Measurements from ENCODE around the gene RABGGTB. TPM values are rescaled to one million over a fixed set of nuclear protein-coding genes. Genes with fewer than 3 reads are reported as not detected.
"Not testable (repeated sequence)": the region's sequence is repeated elsewhere in the genome, so short reads cannot be mapped to it uniquely, and the experiment has no call there.

Gene RABGGTB
- total and polyA plus RNA-seq, 4 donors: 74.3 to 101 (median 79.6) TPM

GRCh38 chr1:75810113-75810512 is 24.1 kb downstream of the RABGGTB start:
- no CpG with 5 or more reads among the region's 3 CpGs for WGBS (ENCODE audit: insufficient coverage)
- not testable (repeated sequence) for H3K27me3 ChIP-seq (ENCODE audit: control insufficient read depth, insufficient read depth, low read length); H3K9me3 ChIP-seq (ENCODE audit: control insufficient read depth, insufficient read depth, low read length); H3K27ac ChIP-seq (ENCODE audit: low read depth, low read length); H3K4me3 ChIP-seq (ENCODE audit: low read depth, low read length); H3K4me1 ChIP-seq (ENCODE audit: control insufficient read depth, insufficient read depth, low read length); DNase-seq (ENCODE audit: low read depth in 4 of 6, low spot score in 6 of 6); H3K36me3 ChIP-seq (ENCODE audit: control insufficient read depth, insufficient read depth, low read length)

GRCh38 chr1:75811211-75811981 is 25.3 kb downstream of the RABGGTB start:
- H3K27ac ChIP-seq (ENCODE audit: low read depth, low read length): no peak overlapping the region
- DNase-seq (ENCODE audit: low read depth in 4 of 6, low spot score in 6 of 6): no peak
- no peaks in the 10 kb centered on the region for H3K9me3 ChIP-seq (ENCODE audit: control insufficient read depth, insufficient read depth, low read length)
- H3K4me3 ChIP-seq (ENCODE audit: low read depth, low read length): no peak overlapping the region
- no CpG with 5 or more reads among the region's 1 CpG for WGBS (ENCODE audit: insufficient coverage)
- no peaks in the 10 kb centered on the region for H3K36me3 ChIP-seq (ENCODE audit: control insufficient read depth, insufficient read depth, low read length)
- H3K4me1 ChIP-seq (ENCODE audit: control insufficient read depth, insufficient read depth, low read length): no peaks in the 10 kb centered on the region
- H3K27me3 ChIP-seq (ENCODE audit: control insufficient read depth, insufficient read depth, low read length): no peaks in the 10 kb centered on the region

DNA sequence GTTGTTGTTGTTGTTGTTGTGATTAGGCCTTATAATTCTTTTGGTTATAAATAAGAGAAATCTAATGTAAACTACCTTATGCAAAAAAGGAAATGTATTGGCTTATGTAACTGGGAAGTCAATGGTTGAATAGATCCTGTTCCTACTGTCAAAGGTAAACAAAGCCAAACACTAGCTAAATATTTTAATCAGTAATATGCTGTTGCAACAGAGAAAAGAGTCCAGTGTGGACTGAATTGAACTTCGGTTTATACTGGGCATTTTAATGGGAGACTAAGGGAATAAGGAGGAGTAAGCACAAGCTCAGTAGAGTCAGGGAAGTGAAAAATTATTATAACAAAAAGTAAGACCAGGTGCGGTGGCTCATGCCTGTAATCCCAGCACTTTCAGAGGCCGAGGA is 26.0 kb downstream of the RABGGTB start:
- H3K4me1 ChIP-seq (ENCODE audit: control insufficient read depth, insufficient read depth, low read length): no peaks in the 10 kb centered on the region
- no peak for DNase-seq (ENCODE audit: low read depth in 4 of 6, low spot score in 6 of 6)
- 90% methylated on average over 3 of the region's 3 CpGs for whole genome bisulfite sequencing (ENCODE audit: insufficient coverage)
- H3K9me3 ChIP-seq (ENCODE audit: control insufficient read depth, insufficient read depth, low read length): no peaks in the 10 kb centered on the region
- no peaks in the 10 kb centered on the region for H3K27me3 ChIP-seq (ENCODE audit: control insufficient read depth, insufficient read depth, low read length)
- no peak overlapping the region for H3K27ac ChIP-seq (ENCODE audit: low read depth, low read length)
- no peak overlapping the region for H3K4me3 ChIP-seq (ENCODE audit: low read depth, low read length)
- H3K36me3 ChIP-seq (ENCODE audit: control insufficient read depth, insufficient read depth, low read length): no peaks in the 10 kb centered on the region

DNA sequence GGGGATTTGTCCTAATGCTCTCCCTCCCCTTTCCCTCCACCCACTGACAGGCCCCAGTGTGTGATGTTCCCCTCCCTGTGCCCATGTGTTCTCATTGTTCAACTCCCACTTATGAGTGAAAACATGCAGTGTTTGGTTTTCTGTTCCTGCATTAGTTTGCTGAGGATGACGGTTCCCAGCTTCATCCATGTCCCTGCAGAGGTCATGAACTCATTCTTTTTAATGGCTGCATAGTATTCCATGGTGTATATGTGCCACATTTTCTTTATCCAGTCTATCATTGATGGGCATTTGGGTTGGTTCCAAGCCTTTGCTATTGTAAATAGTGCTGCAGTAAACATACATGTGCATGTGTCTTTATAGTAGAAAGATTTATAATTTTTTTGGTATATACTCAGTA is 37.5 kb downstream of the RABGGTB start:
- not testable (repeated sequence) for H3K27me3 ChIP-seq (ENCODE audit: control insufficient read depth, insufficient read depth, low read length); H3K36me3 ChIP-seq (ENCODE audit: control insufficient read depth, insufficient read depth, low read length); H3K4me1 ChIP-seq (ENCODE audit: control insufficient read depth, insufficient read depth, low read length); H3K27ac ChIP-seq (ENCODE audit: low read depth, low read length); DNase-seq (ENCODE audit: low read depth in 4 of 6, low spot score in 6 of 6); H3K4me3 ChIP-seq (ENCODE audit: low read depth, low read length); H3K9me3 ChIP-seq (ENCODE audit: control insufficient read depth, insufficient read depth, low read length)
- WGBS (ENCODE audit: insufficient coverage): no CpG with 5 or more reads among the region's 1 CpG

DNA sequence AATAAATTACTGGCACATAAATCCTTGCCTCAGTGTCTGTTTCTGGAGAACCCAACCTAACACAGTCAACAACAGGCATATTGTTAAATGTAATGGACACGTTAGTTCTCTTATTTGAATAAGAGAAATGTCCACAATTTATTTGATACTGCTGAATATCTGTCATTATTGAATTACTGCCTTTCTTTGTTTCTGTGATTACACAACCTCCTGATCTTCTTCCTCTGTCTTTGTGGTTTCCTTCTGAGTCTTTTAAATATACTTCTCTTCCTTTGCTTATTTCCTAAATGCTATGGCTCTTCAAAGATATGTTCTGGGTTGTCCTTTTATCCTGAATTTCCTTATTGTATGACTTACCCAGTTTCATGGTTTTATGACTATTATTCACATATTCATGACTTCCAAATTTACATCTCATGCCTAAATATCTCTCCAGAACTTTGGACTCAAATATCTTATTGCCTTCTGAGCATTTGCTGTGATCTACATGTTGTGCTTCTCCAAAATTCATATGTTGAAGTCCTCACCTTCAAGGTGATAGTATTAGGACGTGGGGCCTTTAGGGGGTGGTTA is 50.6 kb downstream of the RABGGTB start:
- Histone ChIP-seq H3K4me3 (ENCODE audit: low read depth, low read length) (no peak overlapping the region), H3K27me3 (ENCODE audit: control insufficient read depth, insufficient read depth, low read length) (no peaks in the 10 kb centered on the region), H3K27ac (ENCODE audit: low read depth, low read length) (no peak overlapping the region), H3K4me1 (ENCODE audit: control insufficient read depth, insufficient read depth, low read length) (no peaks in the 10 kb centered on the region), H3K9me3 (ENCODE audit: control insufficient read depth, insufficient read depth, low read length) (no peaks in the 10 kb centered on the region), H3K36me3 (ENCODE audit: control insufficient read depth, insufficient read depth, low read length) (no peaks in the 10 kb centered on the region)
- WGBS (ENCODE audit: insufficient coverage): 60% methylated on average over 1 of the region's 2 CpGs
- DNase-seq (ENCODE audit: low read depth in 4 of 6, low spot score in 6 of 6): no peak

- no peaks in the 10 kb centered on the region for H3K27me3 ChIP-seq (ENCODE audit: control insufficient read depth, insufficient read depth, low read length)
- no peaks in the 10 kb centered on the region for H3K9me3 ChIP-seq (ENCODE audit: control insufficient read depth, insufficient read depth, low read length)
- no peak overlapping the region for H3K4me3 ChIP-seq (ENCODE audit: low read depth, low read length)
- DNase-seq (ENCODE audit: low read depth in 4 of 6, low spot score in 6 of 6): no peak
- H3K4me1 ChIP-seq (ENCODE audit: control insufficient read depth, insufficient read depth, low read length): no peaks in the 10 kb centered on the region
- WGBS (ENCODE audit: insufficient coverage): 67% methylated on average over 2 of the region's 2 CpGs
- H3K36me3 ChIP-seq (ENCODE audit: control insufficient read depth, insufficient read depth, low read length): no peaks in the 10 kb centered on the region
- H3K27ac ChIP-seq (ENCODE audit: low read depth, low read length): no peak overlapping the region
These were observed 52.0 kb downstream of the RABGGTB start for GRCh38 chr1:75838079-75838478.

- no peaks in the 10 kb centered on the region for H3K36me3 ChIP-seq (ENCODE audit: control insufficient read depth, insufficient read depth, low read length)
These were observed 55.4 kb downstream of the RABGGTB start for GRCh38 chr1:75841421-75841820.

More at GRCh38 chr1:75841421-75841820, 55.4 kb downstream of the RABGGTB start:
- Histone ChIP-seq H3K4me3 (ENCODE audit: low read depth, low read length) (no peak overlapping the region), H3K27me3 (ENCODE audit: control insufficient read depth, insufficient read depth, low read length) (no peaks in the 10 kb centered on the region), H3K4me1 (ENCODE audit: control insufficient read depth, insufficient read depth, low read length) (no peaks in the 10 kb centered on the region), H3K27ac (ENCODE audit: low read depth, low read length) (no peak overlapping the region), H3K9me3 (ENCODE audit: control insufficient read depth, insufficient read depth, low read length) (no peaks in the 10 kb centered on the region)
- DNase-seq (ENCODE audit: low read depth in 4 of 6, low spot score in 6 of 6): peak in 1 of 6 donors; percentile 3

Small RNAs within 50 kb of the gene (small RNA-seq; reads per million reads assigned to genes)
- gene SNORD45A (ENCODE audit: low replicate concordance) (not detected), gene SNORD45B (ENCODE audit: low replicate concordance) (not detected), gene SNORD45C (ENCODE audit: low replicate concordance) (not detected)

Other genes with a start within 250 kb of the RABGGTB start
- 10 to 100 TPM; 13.1 to 37.7 TPM for gene SLC44A5, start 175.1 kb upstream of the RABGGTB start, total RNA-seq
- 10 to 100 TPM; 27.9 to 37.7 TPM for gene SLC44A5, start 175.1 kb upstream of the RABGGTB start, polyA plus RNA-seq (ENCODE audit: insufficient read length in 2 of 2)
- gene ACADM, start 61.5 kb upstream of the RABGGTB start, total RNA-seq: 10 to 100 TPM; 73.7 to 85.2 TPM
- gene ACADM, start 61.5 kb upstream of the RABGGTB start, polyA plus RNA-seq (ENCODE audit: insufficient read length in 2 of 2): 10 to 100 TPM; 83.1 to 88.5 TPM
- gene MSH4, start 10.6 kb downstream of the RABGGTB start, total RNA-seq: under 1 TPM; 0.44 to 0.79 TPM
- under 1 TPM; 0.49 to 0.65 TPM for gene MSH4, start 10.6 kb downstream of the RABGGTB start, polyA plus RNA-seq (ENCODE audit: insufficient read length in 2 of 2)
- not detected for gene ASB17, start 146.1 kb downstream of the RABGGTB start, total RNA-seq
- gene ASB17, start 146.1 kb downstream of the RABGGTB start, polyA plus RNA-seq (ENCODE audit: insufficient read length in 2 of 2): not detected